Measurements from ENCODE around the gene C1QTNF5.
A peak's percentile ranks its signal among the peaks of the same experiment; 100 is the strongest.

The C1QTNF5 gene

GRCh38 chr11:119316729-119317591 is 23.7 kb downstream of the C1QTNF5 start, which contains the start of gene MCAM:
Gene MCAM, minus strand, starts transcription at chr11:119317130. Its CDS starts 29 bp downstream, at chr11:119317101.
- peak; percentile 81 for DNase-seq

GRCh38 chr11:119316016-119316728 is 24.5 kb downstream of the C1QTNF5 start:
- DNase-seq, result peak; percentile 75

DNA sequence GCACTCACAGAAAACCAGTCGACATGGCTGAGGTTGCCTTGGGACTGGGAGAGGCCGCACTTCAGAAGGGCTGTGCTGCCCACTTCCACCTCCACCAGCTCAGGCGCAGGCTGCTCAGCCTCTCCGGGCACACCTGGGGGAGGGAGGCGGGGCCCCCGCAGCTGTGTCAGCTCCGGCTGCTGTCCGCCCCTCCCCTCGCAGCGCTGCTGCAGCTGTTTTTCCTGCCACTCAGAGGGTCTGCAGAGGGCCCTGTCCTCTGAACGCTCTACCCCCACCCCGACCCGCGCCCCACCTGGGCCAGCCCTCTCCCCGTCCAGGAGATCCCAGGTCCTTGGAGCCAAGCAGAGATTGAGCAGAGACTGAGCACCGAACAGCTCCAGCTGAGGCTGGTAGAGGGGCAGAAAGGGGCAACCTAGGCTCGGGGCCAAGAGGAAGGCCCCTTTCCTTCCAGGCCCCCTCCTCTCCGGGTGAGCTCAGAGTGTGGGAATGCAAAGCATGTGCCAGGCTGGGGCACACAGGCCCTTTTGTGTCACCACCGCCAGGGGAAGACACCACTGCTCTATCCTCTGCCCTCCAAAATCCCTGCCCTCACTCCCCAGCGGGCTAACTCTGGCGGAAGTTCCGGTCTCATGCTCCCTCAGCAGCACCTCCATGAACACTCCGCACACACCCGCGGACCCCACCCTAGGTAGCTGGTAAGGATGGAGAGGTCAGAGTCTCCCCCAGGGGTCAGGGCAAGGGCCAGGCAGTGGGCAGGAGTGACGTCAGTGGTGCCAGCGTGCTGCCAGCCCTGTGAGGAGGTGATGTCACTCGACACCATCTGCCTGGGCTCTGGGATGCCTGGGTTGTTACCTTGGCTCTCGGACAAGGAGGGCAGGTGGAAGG is 25.3 kb downstream of the C1QTNF5 start:
- DNase-seq, result peak; percentile 83

DNA sequence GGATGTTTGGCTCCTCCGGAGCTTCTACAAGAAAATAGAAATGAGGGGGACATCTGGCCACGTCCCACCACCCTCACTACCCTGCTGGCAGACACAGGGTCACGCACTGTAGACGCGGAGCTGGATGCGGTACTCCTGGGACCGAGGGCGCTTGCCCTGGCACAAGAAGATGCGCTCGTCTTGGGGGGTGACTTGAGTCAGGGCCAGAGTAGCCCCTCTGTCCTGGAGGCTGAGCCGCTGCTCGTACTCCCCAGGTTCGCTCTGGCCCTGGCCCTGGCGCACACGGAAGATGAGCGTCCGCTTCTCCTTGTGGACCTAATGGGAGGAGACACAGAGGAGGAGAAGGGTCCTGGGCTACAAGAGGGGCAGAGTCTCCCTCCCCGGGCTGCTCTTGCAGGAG is 26.0 kb downstream of the C1QTNF5 start:
- no peak for DNase-seq

DNA sequence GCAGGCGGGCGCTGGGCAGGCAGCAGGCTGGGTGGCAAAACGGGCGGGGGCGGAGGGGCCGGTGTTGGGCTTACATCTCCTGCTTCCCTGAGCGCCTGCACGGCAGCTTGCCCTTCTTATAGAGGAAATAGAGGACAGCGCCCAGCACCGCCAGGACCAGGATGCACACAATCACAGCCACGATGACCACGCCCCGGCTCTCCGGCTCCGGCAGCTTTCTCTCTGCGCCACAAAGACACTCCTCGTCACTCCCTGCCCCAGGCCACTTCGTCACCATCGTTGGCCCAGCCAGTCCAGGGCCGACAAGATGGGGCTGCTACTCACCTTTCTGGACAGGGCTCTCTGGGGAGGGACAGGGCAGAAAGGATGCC is 30.0 kb downstream of the C1QTNF5 start:
- no peak for DNase-seq

DNA sequence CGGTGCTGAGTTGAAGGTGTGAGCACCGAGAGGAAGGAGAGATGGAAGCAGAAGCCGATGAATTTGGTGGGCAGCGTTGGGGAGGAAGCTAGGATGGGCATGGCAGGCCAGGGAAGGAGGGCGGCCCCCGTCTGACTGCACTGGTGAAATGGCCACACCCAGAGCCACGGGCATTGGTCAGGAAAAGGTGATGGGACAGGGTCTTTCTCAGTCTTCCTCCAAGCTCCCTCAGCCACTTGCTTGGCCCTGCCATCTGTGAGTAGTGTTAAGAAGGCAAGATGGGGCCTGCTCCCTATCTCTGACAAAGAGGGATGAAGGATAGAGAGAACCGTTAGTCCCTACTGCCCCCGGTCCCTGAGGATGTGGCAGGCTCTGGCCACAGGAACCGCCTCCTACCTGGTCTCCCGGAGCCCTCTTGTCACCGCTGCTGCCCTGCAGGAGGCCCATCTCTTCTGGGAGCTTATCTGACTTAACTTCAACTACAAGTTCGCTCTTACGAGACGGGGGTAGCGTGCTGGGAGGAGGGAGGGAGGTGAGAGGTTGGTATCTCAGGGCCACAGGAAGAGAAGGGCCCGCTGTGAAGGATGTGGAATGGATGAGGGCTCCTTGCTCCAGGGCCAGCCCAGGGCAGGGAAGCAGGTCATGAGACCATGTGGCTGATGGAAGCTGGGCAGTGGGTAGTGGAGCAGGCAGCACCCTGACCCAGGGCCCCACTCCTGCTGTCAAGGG is 30.6 kb downstream of the C1QTNF5 start:
- no peak for DNase-seq

GRCh38 chr11:119309411-119309810 is 31.3 kb downstream of the C1QTNF5 start:
- no peak for DNase-seq

DNA sequence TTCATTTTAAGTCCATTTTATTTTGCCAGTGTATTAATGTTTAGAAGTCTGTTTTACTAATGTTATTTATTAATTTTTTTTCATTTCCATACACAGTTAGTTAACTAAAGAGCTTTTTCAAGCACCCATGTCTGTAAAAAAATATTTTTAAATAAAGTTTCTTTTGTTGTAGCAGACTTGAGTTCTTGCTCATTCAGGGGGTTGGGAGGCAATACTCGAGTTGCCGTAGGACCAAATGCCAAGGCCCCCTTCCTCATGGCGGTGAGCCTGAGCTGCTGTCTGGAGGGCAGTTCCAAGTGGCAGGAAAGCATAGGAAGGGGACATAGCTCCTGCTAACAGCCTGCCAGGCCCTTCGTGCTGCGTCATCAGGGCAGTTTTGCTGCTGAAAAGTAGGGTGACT is 32.7 kb downstream of the C1QTNF5 start:
- DNase-seq, result no peak

DNA sequence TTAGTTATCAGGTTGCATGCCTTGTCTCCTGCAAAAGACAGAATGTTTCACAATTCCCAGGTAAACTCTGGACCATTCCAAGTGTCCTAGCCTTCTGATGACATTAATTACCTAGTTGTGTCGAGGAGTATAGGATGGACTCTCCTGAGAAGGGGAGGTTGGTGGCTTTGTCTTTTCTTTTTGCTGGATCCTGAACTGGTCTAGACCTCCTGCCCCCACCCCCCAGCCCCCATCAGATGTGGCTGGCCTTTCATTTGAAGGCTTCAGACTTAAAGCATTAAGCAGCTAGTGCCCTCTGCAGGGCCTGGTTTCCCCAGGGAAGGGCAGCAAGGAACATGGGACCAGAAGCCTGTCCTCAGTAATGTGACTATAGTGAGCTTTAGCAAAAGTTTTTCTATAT is 33.5 kb downstream of the C1QTNF5 start:
- no peak for DNase-seq

DNA sequence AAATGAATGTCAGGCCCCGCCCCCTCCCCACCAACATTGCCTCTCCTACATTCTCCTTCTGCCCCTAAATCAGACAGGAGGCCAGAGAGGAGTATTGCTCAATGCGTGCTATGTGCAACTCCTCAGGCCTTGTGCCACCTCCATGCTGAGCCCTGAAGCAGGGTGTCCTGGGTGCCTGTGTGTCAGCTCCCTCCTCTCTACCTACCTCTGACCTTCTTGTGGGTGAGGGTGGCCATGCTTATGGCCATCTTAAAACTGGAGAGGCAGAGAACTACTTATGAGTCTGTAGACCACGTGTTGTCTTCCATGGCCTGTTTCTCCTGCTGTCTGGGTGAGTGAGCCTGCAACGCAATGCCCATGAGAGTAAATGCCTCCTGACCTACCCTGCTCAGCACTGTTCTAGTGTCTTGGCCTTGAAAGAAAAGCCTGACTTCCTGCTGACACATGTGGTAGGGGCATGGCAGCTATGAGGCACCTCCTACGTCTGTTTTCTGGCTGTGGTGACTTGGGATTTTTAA is 34.3 kb downstream of the C1QTNF5 start:
- no peak for DNase-seq

- no peak for DNase-seq
Observed at GRCh38 chr11:119305556-119306372, 34.9 kb downstream of the C1QTNF5 start.

DNA sequence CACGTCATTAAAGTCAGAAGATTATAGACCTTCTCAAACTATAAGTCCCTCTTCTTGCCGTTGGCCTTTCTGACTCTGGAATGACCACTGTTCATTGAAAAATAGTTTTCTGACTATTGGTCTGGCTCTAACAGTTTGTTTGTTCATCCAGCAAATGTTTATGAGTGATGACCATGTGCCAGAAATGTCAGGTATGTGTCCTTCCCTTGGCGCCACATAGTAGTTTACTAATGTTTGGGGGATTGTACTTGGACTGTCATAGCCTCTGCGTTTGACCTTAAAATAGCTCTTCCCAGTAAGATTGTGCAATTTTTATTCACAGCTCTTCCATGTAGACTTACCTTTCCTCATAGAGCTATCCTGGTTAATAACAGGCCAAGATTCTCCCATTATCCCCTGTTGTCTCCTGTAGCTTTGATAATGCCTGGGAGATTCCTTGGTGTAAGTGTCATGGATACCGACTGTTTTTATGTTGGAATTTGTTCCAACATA is 37.4 kb downstream of the C1QTNF5 start:
- no peak for DNase-seq

- no peak for DNase-seq
Observed at GRCh38 chr11:119300198-119300964, 40.3 kb downstream of the C1QTNF5 start.

DNA sequence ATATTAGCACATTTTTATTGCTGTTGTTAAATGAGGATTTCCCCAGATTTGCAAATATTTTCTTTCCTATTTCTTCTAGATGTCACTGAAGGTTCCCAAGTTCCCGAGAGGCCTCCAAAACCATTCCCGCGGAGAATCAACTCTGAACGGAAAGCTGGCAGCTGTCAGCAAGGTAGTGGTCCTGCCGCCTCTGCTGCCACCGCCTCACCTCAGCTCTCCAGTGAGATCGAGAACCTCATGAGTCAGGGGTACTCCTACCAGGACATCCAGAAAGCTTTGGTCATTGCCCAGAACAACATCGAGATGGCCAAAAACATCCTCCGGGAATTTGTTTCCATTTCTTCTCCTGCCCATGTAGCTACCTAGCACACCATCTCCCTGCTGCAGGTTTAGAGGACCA is 41.3 kb downstream of the C1QTNF5 start:
- DNase-seq, result no peak

DNA sequence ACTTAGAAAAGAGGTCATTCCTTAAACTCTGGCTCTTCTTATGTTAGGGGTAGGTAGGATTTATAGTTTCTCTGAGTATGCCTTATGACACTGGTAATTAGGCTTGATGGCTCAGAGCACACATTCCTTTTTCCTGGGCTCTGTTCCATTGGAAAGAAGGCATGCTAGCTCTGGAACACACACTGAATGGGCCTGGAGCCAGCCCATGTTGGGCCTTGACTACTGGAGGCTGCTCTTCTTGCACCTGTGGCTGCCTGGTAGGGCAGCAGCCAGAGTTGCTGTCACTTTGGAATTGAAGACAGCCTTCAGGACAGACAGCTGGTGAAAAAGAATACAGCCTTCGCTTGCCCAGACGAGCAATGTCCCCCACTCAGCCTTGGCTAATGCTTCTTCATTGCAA is 42.0 kb downstream of the C1QTNF5 start:
- peak; percentile 82 for DNase-seq

DNA sequence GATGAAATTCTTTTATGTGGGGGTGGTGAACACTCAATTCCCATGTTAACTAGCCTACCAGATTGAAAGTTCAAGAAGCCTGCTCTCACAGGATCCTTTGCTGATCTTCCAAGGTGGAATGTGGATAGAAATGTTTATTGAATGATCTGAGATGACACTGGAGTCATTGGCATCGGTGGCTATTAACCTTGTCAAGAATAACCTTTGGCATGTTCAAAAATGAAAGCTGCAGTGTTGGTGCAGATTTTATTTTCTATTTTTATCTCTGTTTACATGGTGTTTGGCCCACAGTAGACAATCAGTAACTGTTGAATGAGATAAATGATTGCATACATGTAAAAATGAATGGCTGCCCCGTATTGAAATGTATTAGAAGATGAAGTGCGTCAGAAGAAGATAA is 42.7 kb downstream of the C1QTNF5 start:
- DNase-seq, result no peak

- no peak for DNase-seq
Observed at GRCh38 chr11:119295178-119295577, 45.5 kb downstream of the C1QTNF5 start.

- DNase-seq, result no peak
Observed at GRCh38 chr11:119293461-119293860, 47.2 kb downstream of the C1QTNF5 start.

- no peak for DNase-seq
Observed at GRCh38 chr11:119290894-119291497, 49.7 kb downstream of the C1QTNF5 start.
